Measurements from ENCODE around the gene CRCP.
A peak's percentile ranks its signal among the peaks of the same experiment; 100 is the strongest.
"Not testable (repeated sequence)": the region's sequence is repeated elsewhere in the genome, so short reads cannot be mapped to it uniquely, and the experiment has no call there.

The CRCP gene

GRCh38 chr7:66119245-66119850 lies 4.7 kb downstream of the CRCP start:
- DNase-seq (ENCODE audit: low read depth in 1 of 2, low spot score in 1 of 2): no peak
- no peak overlapping the region for H3K4me3 ChIP-seq (replicated peaks; ENCODE audit: insufficient read depth, low read length)
- H3K27me3 ChIP-seq (ENCODE audit: insufficient read depth, poor library complexity, severe bottlenecking): no peaks in the 10 kb centered on the region
- no peak for TF ChIP-seq REST (IDR thresholded peaks at IDR 0.05; ENCODE audit: insufficient replicate concordance, low read depth)
- TF ChIP-seq CTCF (IDR thresholded peaks at IDR 0.05; ENCODE audit: insufficient read depth, low read length): no peak
- TF ChIP-seq GABPA (IDR thresholded peaks at IDR 0.05; ENCODE audit: low read depth): no peak
- TF ChIP-seq POLR2AphosphoS5 (IDR thresholded peaks at IDR 0.05; ENCODE audit: low read depth): no peak
- H3K27ac ChIP-seq (replicated peaks): no peak overlapping the region

DNA sequence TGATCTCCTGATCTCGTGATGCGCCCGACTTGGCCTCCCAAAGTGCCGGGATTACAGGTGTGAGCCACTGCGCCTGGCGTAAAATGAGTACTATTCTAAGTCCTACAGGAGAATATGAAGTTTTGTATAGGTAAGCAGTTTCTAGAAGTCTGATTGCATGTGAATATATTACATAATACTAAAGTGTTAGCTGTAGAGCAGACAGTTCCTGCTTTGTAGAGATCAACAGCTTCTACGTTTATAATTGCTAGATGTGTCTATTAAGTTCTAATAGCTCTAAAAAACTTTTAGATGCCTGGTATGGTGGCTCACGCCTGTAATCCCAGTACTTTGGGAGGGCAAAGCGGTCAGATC lies 8.5 kb downstream of the CRCP start:
- Histone ChIP-seq H3K4me3 (replicated peaks; ENCODE audit: insufficient read depth, low read length) (no peak overlapping the region), H3K27ac (replicated peaks) (peak overlapping the region; percentile 37), H3K27me3 (ENCODE audit: insufficient read depth, poor library complexity, severe bottlenecking) (no peaks in the 10 kb centered on the region)
- TF ChIP-seq POLR2AphosphoS5 (IDR thresholded peaks at IDR 0.05; ENCODE audit: low read depth) (no peak), CTCF (IDR thresholded peaks at IDR 0.05; ENCODE audit: insufficient read depth, low read length) (no peak), GABPA (IDR thresholded peaks at IDR 0.05; ENCODE audit: low read depth) (no peak), REST (IDR thresholded peaks at IDR 0.05; ENCODE audit: insufficient replicate concordance, low read depth) (no peak), SPI1 (IDR thresholded peaks at IDR 0.05; ENCODE audit: borderline replicate concordance, low read depth) (no peak)
- no peak for DNase-seq (ENCODE audit: low read depth in 1 of 2, low spot score in 1 of 2)

DNA sequence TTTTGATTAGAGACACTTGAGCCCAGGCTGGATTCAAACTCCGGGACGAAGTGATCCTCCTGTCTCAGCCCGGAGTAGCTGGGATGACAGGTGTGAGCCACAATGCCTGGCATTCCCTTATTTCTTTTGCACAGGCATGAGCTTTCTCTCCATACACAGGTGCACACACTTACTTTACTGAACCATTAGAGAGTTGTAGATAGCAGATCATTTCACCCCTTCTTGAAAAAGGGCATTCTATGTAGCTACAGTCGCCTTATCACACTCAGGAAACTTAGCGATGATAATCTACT lies 9.9 kb downstream of the CRCP start:
- not testable (repeated sequence) for H3K4me3 ChIP-seq (replicated peaks; ENCODE audit: insufficient read depth, low read length); DNase-seq (ENCODE audit: low read depth in 1 of 2, low spot score in 1 of 2); H3K27ac ChIP-seq (replicated peaks); H3K27me3 ChIP-seq (ENCODE audit: insufficient read depth, poor library complexity, severe bottlenecking)

DNA sequence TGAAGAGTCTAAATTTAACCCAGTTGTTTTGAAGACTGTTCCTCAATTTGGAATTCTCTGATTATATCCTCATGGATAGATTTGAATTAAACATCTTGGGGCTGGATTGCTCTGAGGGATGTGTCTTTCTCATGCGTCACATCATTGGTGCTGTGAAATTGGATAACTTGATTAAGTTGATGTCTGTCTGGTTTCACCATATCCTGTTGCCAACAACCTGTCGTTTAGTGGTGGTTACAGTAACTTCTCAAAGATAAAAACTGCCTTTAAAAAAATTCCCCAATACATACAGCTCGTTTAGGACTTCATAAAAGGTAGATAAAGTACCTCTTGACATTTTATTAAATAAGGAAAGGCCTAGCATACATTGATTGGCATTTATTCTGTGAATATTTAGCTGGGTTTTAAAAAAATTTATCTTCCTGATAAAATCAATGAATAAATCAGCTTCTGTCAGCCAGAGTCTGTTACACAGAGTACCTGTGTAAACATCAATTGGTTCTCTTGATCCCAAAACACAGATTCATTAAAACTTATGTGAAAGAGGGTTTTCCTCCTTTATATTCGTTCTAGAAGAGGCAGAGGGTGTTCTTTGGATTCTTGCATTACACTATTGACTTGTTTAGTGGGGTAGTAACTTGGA lies 10.5 kb downstream of the CRCP start:
- H3K4me3 ChIP-seq (replicated peaks; ENCODE audit: insufficient read depth, low read length): no peak overlapping the region
- no peak for DNase-seq (ENCODE audit: low read depth in 1 of 2, low spot score in 1 of 2)
- no peak for TF ChIP-seq SPI1 (IDR thresholded peaks at IDR 0.05; ENCODE audit: borderline replicate concordance, low read depth)
- no peak for TF ChIP-seq POLR2AphosphoS5 (IDR thresholded peaks at IDR 0.05; ENCODE audit: low read depth)
- no peak for TF ChIP-seq GABPA (IDR thresholded peaks at IDR 0.05; ENCODE audit: low read depth)
- TF ChIP-seq CTCF (IDR thresholded peaks at IDR 0.05; ENCODE audit: insufficient read depth, low read length): no peak
- no peak for TF ChIP-seq REST (IDR thresholded peaks at IDR 0.05; ENCODE audit: insufficient replicate concordance, low read depth)
- peak overlapping the region; percentile 55 for H3K27ac ChIP-seq (replicated peaks)
- H3K27me3 ChIP-seq (ENCODE audit: insufficient read depth, poor library complexity, severe bottlenecking): no peaks in the 10 kb centered on the region

- H3K27ac ChIP-seq (replicated peaks); DNase-seq (ENCODE audit: low read depth in 1 of 2, low spot score in 1 of 2); H3K27me3 ChIP-seq (ENCODE audit: insufficient read depth, poor library complexity, severe bottlenecking); H3K4me3 ChIP-seq (replicated peaks; ENCODE audit: insufficient read depth, low read length): not testable (repeated sequence)
Measured at GRCh38 chr7:66125781-66126352, 11.2 kb downstream of the CRCP start.

GRCh38 chr7:66127172-66127571 lies 12.5 kb downstream of the CRCP start:
- not testable (repeated sequence) for H3K4me3 ChIP-seq (replicated peaks; ENCODE audit: insufficient read depth, low read length); DNase-seq (ENCODE audit: low read depth in 1 of 2, low spot score in 1 of 2); H3K27ac ChIP-seq (replicated peaks); H3K27me3 ChIP-seq (ENCODE audit: insufficient read depth, poor library complexity, severe bottlenecking)
